GM03348 (cell line): Measurements from ENCODE around the gene ECI2.
"Not testable (repeated sequence)": the region's sequence is repeated elsewhere in the genome, so short reads cannot be mapped to it uniquely, and the experiment has no call there.

Experiments used
- DNase-seq: peaks from one replicate; pipeline ENCODE4 v3.0.0; 2012; ENCODE audit warnings: low spot score

Gene ECI2

GRCh38 chr6:4139272-4139671 is 3.9 kb upstream of the ECI2 start:
- no peak for DNase-seq

- no peak for DNase-seq
Observed at GRCh38 chr6:4138186-4138585, 2.8 kb upstream of the ECI2 start.

GRCh38 chr6:4136354-4136831 is 1.0 kb upstream of the ECI2 start:
- DNase-seq = no peak

- peak; percentile 99 for DNase-seq
Observed at GRCh38 chr6:4135665-4136353, 434 bp upstream of the ECI2 start.

- DNase-seq = peak; percentile 19
Observed at GRCh38 chr6:4133941-4134838, 1.2 kb downstream of the ECI2 start.

GRCh38 chr6:4130357-4130987 is 4.9 kb downstream of the ECI2 start:
- no peak for DNase-seq

- DNase-seq = no peak
Observed at GRCh38 chr6:4129446-4129845, 5.9 kb downstream of the ECI2 start.

- no peak for DNase-seq
Observed at GRCh38 chr6:4128748-4129147, 6.6 kb downstream of the ECI2 start.

GRCh38 chr6:4128072-4128471 is 7.3 kb downstream of the ECI2 start:
- DNase-seq = no peak

- DNase-seq = peak; percentile 81
Observed at GRCh38 chr6:4125933-4126864, 9.2 kb downstream of the ECI2 start.

GRCh38 chr6:4125500-4125899 is 9.9 kb downstream of the ECI2 start:
- no peak for DNase-seq

GRCh38 chr6:4124351-4124750 is 11.0 kb downstream of the ECI2 start:
- DNase-seq = no peak

- DNase-seq = no peak
Observed at GRCh38 chr6:4115741-4116140, 19.6 kb downstream of the ECI2 start.

GRCh38 chr6:4114123-4114522 is 21.3 kb downstream of the ECI2 start:
- DNase-seq = no peak

GRCh38 chr6:4113649-4114048 is 21.7 kb downstream of the ECI2 start:
- no peak for DNase-seq

- DNase-seq = no peak
Observed at GRCh38 chr6:4112366-4112765, 23.0 kb downstream of the ECI2 start.

GRCh38 chr6:4109363-4109815 is 26.0 kb downstream of the ECI2 start:
- not testable (repeated sequence) for DNase-seq

- no peak for DNase-seq
Observed at GRCh38 chr6:4108561-4109093, 26.7 kb downstream of the ECI2 start.

- DNase-seq = no peak
Observed at GRCh38 chr6:4107873-4108272, 27.5 kb downstream of the ECI2 start.

GRCh38 chr6:4105980-4106536 is 29.3 kb downstream of the ECI2 start:
- DNase-seq = no peak

GRCh38 chr6:4103929-4104328 is 31.4 kb downstream of the ECI2 start:
- DNase-seq = no peak
